C4-2B (cell line): ENCODE results near the gene LIPC.

Source experiments
- H3K27ac ChIP-seq: fragments of 450-650 bp; 2 replicates; pipeline ENCODE4 v1.5.1; 2017
- CTCF ChIP-seq: fragments of 450-650 bp; conservative IDR thresholded peaks from 2 replicates; pipeline ENCODE4 v1.5.1; 2017; ENCODE audit warnings: mild to moderate bottlenecking
- ZFX ChIP-seq: fragments of 450-650 bp; IDR thresholded peaks from 2 replicates; pipeline ENCODE4 v1.6.1; 2017

The LIPC gene

GRCh38 chr15:58565619-58566018 is 133.8 kb downstream of the LIPC start:
- TF ChIP-seq CTCF (no peak), ZFX (no peak)
- no peak overlapping the region for H3K27ac ChIP-seq

- H3K27ac ChIP-seq: no peak overlapping the region
- TF ChIP-seq ZFX (no peak), CTCF (no peak)
Measured at GRCh38 chr15:58566029-58566428, 134.2 kb downstream of the LIPC start.

GRCh38 chr15:58568157-58568571 is 136.4 kb downstream of the LIPC start:
- TF ChIP-seq CTCF (no peak), ZFX (no peak)
- no peak overlapping the region for H3K27ac ChIP-seq

GRCh38 chr15:58569455-58569854 is 137.7 kb downstream of the LIPC start:
- TF ChIP-seq CTCF: no peak
- no peak overlapping the region for H3K27ac ChIP-seq

GRCh38 chr15:58571491-58571890 is 139.7 kb downstream of the LIPC start:
- no peak overlapping the region for H3K27ac ChIP-seq
- no peak for TF ChIP-seq CTCF
- no peak for TF ChIP-seq ZFX

- no peak overlapping the region for H3K27ac ChIP-seq
- no peak for TF ChIP-seq ZFX
- TF ChIP-seq CTCF: no peak
Measured at GRCh38 chr15:58572521-58572920, 140.7 kb downstream of the LIPC start.

GRCh38 chr15:58573270-58573669 is 141.5 kb downstream of the LIPC start:
- TF ChIP-seq CTCF: no peak
- TF ChIP-seq ZFX: no peak
- H3K27ac ChIP-seq: no peak overlapping the region; the same call in 1 of the 2 replicates
